Thoracic aorta (tissue), 2 donors: ENCODE data around the gene GALP. TPM values are rescaled to one million over a fixed set of nuclear protein-coding genes. Genes with fewer than 3 reads are reported as not detected.

Source experiments
- ATAC-seq: fragments of 150-250 bp; one replicate; pipeline ENCODE4 v1.8.0; 2017; ENCODE audit warnings: low read depth; ENCODE audit not compliant: insufficient number of reproducible peaks, low FRiP score
- DNase-seq: peaks from one replicate; pipeline ENCODE4 v3.0.0-alpha.2; 2020; ENCODE audit warnings: low spot score
- H3K27ac ChIP-seq, 2 donors: fragments of 200-600 bp; sonication (generic); 1 replicate in 1 of 2; 2 replicates in 1 of 2; pipeline ENCODE4 v1.5.1; 2016; ENCODE audit warnings: mild to moderate bottlenecking in 2 of 2, moderate library complexity in 2 of 2
- H3K27me3 ChIP-seq: fragments of 200-600 bp; sonication (generic); replicated peaks from 2 replicates; pipeline ENCODE4 v1.6.0; 2016; ENCODE audit warnings: mild to moderate bottlenecking; ENCODE audit not compliant: insufficient read depth
- H3K36me3 ChIP-seq: fragments of 200-600 bp; sonication (generic); one replicate; pipeline ENCODE4 v1.5.1; 2016
- H3K4me1 ChIP-seq, 2 donors: fragments of 200-600 bp; sonication (generic); 1 replicate in 1 of 2; 2 replicates in 1 of 2; pipeline versions ENCODE4 v1.5.1 to v1.6.0; 2016; ENCODE audit warnings: low read depth in 2 of 2, mild to moderate bottlenecking in 1 of 2; ENCODE audit not compliant: control insufficient read depth in 1 of 2
- H3K4me3 ChIP-seq: fragments of 200-600 bp; sonication (generic); 2 replicates; pipeline ENCODE4 v1.5.1; 2016; ENCODE audit warnings: mild to moderate bottlenecking
- H3K9me3 ChIP-seq: fragments of 200-600 bp; sonication (generic); 2 replicates; pipeline ENCODE4 v1.5.1; 2016
- total RNA-seq, 2 donors: library from RNA; depleted of rRNA; stranded (reverse); fragments of >200 nt; gene quantifications; one replicate each; pipeline versions ENCODE4 v1.1.0 to v1.2.3, GENCODE V29; 2016
- TF ChIP-seq, protein P1 (sequence below): fragments of 200-600 bp; sonication (generic); IDR thresholded peaks from one replicate; pipeline ENCODE4 v1.5.1; 2019; ENCODE audit warnings: antibody characterized with exemption

Gene GALP
- total RNA-seq, 2 donors from 2014 or later = not detected

DNA sequence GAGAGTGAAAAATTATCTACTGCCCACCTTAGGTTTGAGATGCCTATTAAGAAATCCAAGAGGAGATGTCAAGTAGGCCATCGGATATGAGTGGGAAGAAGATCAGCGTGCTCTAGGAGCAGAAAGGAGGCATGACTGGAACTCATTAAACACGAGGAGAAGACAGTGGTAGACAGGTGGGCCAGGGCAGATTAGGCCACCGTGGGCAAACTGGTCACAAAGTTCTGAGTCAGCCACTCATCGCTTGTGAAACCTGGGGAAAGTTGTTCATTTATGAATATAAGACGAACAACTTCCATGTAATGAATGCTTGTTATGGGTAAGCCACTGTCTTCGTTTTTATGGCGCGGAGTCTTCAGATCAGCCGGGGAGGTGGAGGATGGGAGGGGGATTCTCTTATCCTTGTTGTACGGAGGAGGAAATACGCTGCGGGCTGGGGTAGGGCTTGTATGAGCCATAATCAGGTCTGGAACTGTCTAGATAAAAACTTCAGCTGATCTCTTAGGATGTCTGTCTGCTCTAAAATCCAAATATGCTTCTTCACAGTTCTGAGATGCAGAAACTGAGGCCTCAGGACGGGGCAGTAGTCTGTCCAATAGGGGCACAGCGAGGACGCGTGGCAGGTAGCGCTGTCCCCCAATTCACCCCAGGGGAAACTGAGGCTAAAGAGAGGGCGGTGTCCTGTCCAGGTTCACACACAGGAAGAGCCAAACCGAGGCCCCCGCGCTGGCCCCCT lies 35.8 kb upstream of the GALP start:
- TF ChIP-seq, protein P1, sequence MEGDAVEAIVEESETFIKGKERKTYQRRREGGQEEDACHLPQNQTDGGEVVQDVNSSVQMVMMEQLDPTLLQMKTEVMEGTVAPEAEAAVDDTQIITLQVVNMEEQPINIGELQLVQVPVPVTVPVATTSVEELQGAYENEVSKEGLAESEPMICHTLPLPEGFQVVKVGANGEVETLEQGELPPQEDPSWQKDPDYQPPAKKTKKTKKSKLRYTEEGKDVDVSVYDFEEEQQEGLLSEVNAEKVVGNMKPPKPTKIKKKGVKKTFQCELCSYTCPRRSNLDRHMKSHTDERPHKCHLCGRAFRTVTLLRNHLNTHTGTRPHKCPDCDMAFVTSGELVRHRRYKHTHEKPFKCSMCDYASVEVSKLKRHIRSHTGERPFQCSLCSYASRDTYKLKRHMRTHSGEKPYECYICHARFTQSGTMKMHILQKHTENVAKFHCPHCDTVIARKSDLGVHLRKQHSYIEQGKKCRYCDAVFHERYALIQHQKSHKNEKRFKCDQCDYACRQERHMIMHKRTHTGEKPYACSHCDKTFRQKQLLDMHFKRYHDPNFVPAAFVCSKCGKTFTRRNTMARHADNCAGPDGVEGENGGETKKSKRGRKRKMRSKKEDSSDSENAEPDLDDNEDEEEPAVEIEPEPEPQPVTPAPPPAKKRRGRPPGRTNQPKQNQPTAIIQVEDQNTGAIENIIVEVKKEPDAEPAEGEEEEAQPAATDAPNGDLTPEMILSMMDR = no peak
- peak overlapping the region; percentile 79 for H3K4me3 ChIP-seq
- H3K9me3 ChIP-seq = no peaks in the 10 kb centered on the region
- ATAC-seq (no peak), DNase-seq (no peak)
- no peaks in the 10 kb centered on the region for H3K36me3 ChIP-seq
- H3K27me3 ChIP-seq = no peaks in the 10 kb centered on the region
- H3K4me1 ChIP-seq = peaks cover 11 to 23% of the 10 kb centered on the region in 2 donors
- peak overlapping the region; percentile 85 to 90 for H3K27ac ChIP-seq

DNA sequence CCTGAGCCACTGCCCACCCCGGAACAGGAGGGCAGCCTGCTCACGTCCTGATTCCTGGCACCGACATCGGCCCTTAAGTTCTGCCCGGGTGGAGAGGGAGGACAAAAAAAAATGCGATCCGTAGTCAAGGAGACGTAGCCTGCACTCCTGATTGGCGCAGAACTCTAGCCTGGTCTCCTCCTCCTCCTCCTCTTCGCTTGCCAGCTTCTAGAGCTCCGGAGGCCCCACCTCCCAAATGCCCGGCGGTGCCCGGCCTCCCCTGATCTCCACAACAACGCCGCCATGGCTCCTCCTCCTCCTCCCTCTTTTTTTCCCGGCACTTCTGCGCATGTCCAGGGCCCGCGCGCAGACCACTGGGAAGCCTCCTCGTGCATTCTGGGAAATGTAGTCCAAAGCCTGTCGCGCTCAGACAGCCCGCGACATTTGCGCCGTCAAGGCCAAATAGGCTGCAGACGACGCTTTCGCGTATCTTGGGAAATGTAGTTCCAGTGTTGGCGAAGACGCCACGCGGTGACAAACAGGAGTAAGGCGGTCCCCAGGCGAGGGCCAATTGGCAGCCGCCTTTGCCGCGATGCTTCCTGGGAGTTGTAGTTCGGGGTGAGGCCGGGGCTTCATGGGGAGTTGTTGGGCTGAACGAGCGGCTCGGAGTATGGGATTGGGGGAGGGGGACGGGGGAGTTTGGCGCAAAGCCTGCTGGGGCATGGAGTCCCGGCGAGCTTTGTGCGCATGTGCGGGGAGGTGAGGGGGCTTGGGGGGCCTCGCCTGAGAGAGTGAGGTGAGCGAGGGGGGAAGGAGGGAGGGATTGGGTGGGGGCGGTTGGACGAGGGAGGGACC lies 35.0 kb upstream of the GALP start, which contains the start of gene ZNF444:
TSS of gene ZNF444 (plus strand) at position 705 of the 834 bp plus-strand sequence. CDS start 5,625 bp downstream, outside the sequence.
- Histone ChIP-seq H3K4me1 (peaks cover 11 to 23% of the 10 kb centered on the region in 2 donors), H3K4me3 (peak within 1 kb of the TSS; percentile 79), H3K27ac (peak within 1 kb of the TSS; percentile 85 to 90), H3K9me3 (no peaks in the 10 kb centered on the region), H3K27me3 (no peaks in the 10 kb centered on the region), H3K36me3 (no peaks in the 10 kb centered on the region)
- peak; percentile 100 for ATAC-seq
- TF ChIP-seq, protein P1 = no peak
- peak; percentile 97 for DNase-seq

DNA sequence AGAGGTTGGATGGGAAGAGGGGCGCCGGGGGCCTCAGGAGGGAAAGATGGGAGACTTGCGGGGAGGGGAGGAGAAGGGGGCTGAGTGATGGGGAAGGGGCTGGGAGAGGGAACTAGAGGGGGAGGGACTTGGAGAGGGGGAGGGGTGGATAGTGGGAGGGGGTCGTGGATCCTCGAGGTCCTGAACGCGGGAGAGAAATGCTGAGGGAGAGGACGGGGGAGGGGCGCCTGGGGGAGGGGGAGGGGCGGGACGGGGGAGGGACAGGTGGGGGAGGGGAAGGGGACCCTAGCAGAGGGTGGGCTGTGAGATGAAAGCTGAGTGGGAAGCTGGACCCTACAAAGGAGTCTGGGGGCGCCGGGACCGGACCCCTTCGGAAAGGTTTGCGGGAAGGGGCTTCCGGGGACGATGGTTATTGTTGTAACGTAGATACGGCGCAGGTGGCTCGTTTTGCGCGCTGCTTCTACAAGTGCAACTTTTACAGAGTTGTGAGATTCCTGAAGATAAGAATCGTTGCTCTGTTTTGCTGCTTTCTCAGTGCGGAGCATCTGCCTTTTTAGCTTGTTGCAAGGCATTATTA lies 34.3 kb upstream of the GALP start:
- Histone ChIP-seq H3K4me1 (peaks cover 11 to 23% of the 10 kb centered on the region in 2 donors), H3K9me3 (no peaks in the 10 kb centered on the region), H3K27ac (peak overlapping the region; percentile 41 to 90), H3K4me3 (peak overlapping the region; percentile 79), H3K36me3 (no peaks in the 10 kb centered on the region), H3K27me3 (no peaks in the 10 kb centered on the region)
- no peak for DNase-seq
- TF ChIP-seq, protein P1 = no peak
- no peak for ATAC-seq

DNA sequence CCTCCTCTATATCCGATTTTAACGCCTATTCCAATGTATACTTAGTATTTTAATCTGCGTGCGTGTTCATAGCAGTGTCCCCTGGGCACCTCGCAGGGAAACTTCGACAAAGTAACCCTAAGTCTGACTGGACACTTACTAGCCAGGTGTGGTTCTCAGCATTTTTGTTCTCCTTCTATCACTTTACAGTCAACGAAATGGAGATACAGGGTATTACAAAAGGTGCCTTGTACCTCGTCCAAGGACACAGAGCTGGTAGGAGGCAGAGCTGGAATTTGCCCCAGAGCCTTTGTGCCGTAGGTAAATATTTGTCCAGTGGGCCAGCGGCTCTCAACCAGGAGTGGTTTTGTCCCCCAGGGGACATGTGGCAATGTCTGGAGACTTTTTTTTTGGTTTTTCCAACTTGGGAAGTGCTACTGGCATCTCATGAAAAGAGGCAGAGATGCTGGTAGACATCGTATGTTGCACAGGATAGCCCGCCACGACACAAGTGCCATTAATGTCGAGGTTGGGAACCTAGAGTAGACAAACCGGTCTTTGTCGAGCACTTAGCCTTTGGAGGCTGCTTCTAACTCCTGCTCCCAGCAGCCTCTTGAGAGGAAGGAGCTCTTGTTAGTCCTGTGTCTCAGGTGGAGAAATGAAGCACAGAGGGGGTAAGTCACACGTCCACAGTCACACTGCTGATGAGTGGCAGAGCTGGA lies 33.6 kb upstream of the GALP start:
- H3K36me3 ChIP-seq = peaks cover 2% of the 10 kb centered on the region
- H3K4me3 ChIP-seq = peak overlapping the region; percentile 79
- TF ChIP-seq, protein P1 = no peak
- H3K27me3 ChIP-seq = no peaks in the 10 kb centered on the region
- H3K9me3 ChIP-seq = no peaks in the 10 kb centered on the region
- ATAC-seq (no peak), DNase-seq (no peak)
- peaks cover 11 to 23% of the 10 kb centered on the region in 2 donors for H3K4me1 ChIP-seq
- H3K27ac ChIP-seq = peak overlapping the region in 1 of 2 donors; percentile 53
